PC-9 (cell line): ENCODE measurements around the gene TCP11L2. TPM values are rescaled to one million over a fixed set of nuclear protein-coding genes. Genes with fewer than 3 reads are reported as not detected.
"Not testable (repeated sequence)": the region's sequence is repeated elsewhere in the genome, so short reads cannot be mapped to it uniquely, and the experiment has no call there.

ENCODE experiments used
- BruUV-seq: library from RNA; stranded (reverse); fragments of 400-500 nt; replicated peaks from 2 replicates; lab custom pipeline; 2021; lab: Mats Ljungman, UMichigan
- CTCF ChIA-PET: fragments of 300-600 bp; sonication (Branson Sonifier 250); formaldehyde crosslinking; loops from one replicate; lab custom pipeline; 2022; ENCODE audit warnings: antibody characterized with exemption; lab: Charles Lee
- POLR2A ChIA-PET: fragments of 300-600 bp; sonication (Branson Sonifier 250); formaldehyde crosslinking; loops from one replicate; lab custom pipeline; 2022; ENCODE audit warnings: antibody characterized with exemption; ENCODE audit not compliant: unreplicated experiment; lab: Charles Lee
- DNase-seq, 2 experiments: peaks; one replicate each; pipeline versions ENCODE4 v3.0.0 to v3.0.0-alpha.2; 2015 to 2022; ENCODE audit warnings: mixed read lengths in 1 of 2
- H2AFZ ChIP-seq: fragments of 200-600 bp; sonication (generic); 2 replicates; pipeline ENCODE4 v1.8.1; 2017; ENCODE audit warnings: antibody characterized with exemption
- H3F3A ChIP-seq: fragments of 200-600 bp; sonication (generic); 2 replicates; pipeline ENCODE4 v1.8.1; 2017; ENCODE audit warnings: antibody characterized with exemption, mild to moderate bottlenecking, low read depth; ENCODE audit not compliant: insufficient read depth
- H3K27ac ChIP-seq: fragments of 200-600 bp; sonication (generic); 2 replicates; pipeline ENCODE4 v1.6.1; 2016; ENCODE audit warnings: mixed run types
- H3K27me3 ChIP-seq: fragments of 200-600 bp; sonication (generic); 2 replicates; pipeline ENCODE4 v1.6.1; 2016; ENCODE audit warnings: low read depth, mixed run types; ENCODE audit not compliant: insufficient read depth
- H3K36me3 ChIP-seq: fragments of 200-600 bp; sonication (generic); 2 replicates; pipeline ENCODE4 v1.6.1; 2016; ENCODE audit warnings: low read depth, mixed run types
- H3K4me1 ChIP-seq: fragments of 200-600 bp; sonication (generic); replicated peaks from 2 replicates; pipeline ENCODE4 v1.6.1; 2016; ENCODE audit warnings: mixed run types; ENCODE audit not compliant: insufficient read depth
- H3K4me2 ChIP-seq: fragments of 200-600 bp; sonication (generic); 2 replicates; pipeline ENCODE4 v1.6.1; 2017; ENCODE audit warnings: mixed run types
- H3K4me3 ChIP-seq: fragments of 200-600 bp; sonication (generic); 2 replicates; pipeline ENCODE4 v1.6.1; 2016; ENCODE audit warnings: mixed run types
- H3K79me2 ChIP-seq: fragments of 200-600 bp; sonication (generic); 2 replicates; pipeline ENCODE4 v1.6.1; 2017; ENCODE audit warnings: low read depth, mixed run types
- H3K9me2 ChIP-seq: fragments of 200-600 bp; sonication (generic); 2 replicates; pipeline ENCODE4 v1.8.1; 2017; ENCODE audit warnings: mild to moderate bottlenecking; ENCODE audit not compliant: insufficient read depth
- H3K9me3 ChIP-seq: fragments of 200-600 bp; sonication (generic); 2 replicates; pipeline ENCODE4 v1.8.1; 2016; ENCODE audit warnings: low read depth; ENCODE audit not compliant: insufficient read depth
- H4K20me1 ChIP-seq: fragments of 200-600 bp; sonication (generic); 2 replicates; pipeline ENCODE4 v1.8.1; 2017; ENCODE audit not compliant: insufficient read depth
- CTCF ChIP-seq: fragments of 200-600 bp; sonication (generic); conservative IDR thresholded peaks from 2 replicates; pipeline ENCODE4 v1.6.1; 2017; ENCODE audit warnings: mixed run types, antibody characterized with exemption, mild to moderate bottlenecking, moderate library complexity
- EZH2 ChIP-seq: fragments of 200-600 bp; sonication (generic); IDR thresholded peaks from 2 replicates; pipeline ENCODE4 v1.8.0; 2017; ENCODE audit warnings: antibody characterized with exemption, low read depth
- intact Hi-C: fragments of 100-400 bp; cut with micrococcal nuclease; formaldehyde crosslinking; loops from one replicate; pipeline ENCODE4 v1.10.0; 2022; ENCODE audit not compliant: unreplicated experiment
- total RNA-seq: library from RNA; stranded (reverse); gene quantifications from 2 replicates; pipeline ENCODE4 v1.2.3, GENCODE V29; 2021

TCP11L2 gene
- total RNA-seq, 1 experiment from 2014 or later, result 34.6 TPM

GRCh38 chr12:106378788-106379187 is 76.3 kb downstream of the TCP11L2 start:
- H3K27ac ChIP-seq, result no peak overlapping the region
- no peak overlapping the region for H2AFZ ChIP-seq
- no peak overlapping the region for H3K4me3 ChIP-seq
- peaks cover 69% of the 10 kb centered on the region for H3K36me3 ChIP-seq
- H3K9me3 ChIP-seq, result no peaks in the 10 kb centered on the region
- no peaks in the 10 kb centered on the region for H3K27me3 ChIP-seq
- H3F3A ChIP-seq, result no peaks in the 10 kb centered on the region
- intact Hi-C loops, result no loop called here
- no peaks in the 10 kb centered on the region for H4K20me1 ChIP-seq
- DNase-seq, result no peak
- ChIA-PET POLR2A (no interaction called here), CTCF (no interaction called here)
- TF ChIP-seq EZH2 (no peak), CTCF (no peak)
- no peak overlapping the region for H3K4me2 ChIP-seq
- BruUV-seq, result no TSS peak
- H3K79me2 ChIP-seq, result no peaks in the 10 kb centered on the region
- H3K9me2 ChIP-seq, result no peaks in the 10 kb centered on the region
- no peaks in the 10 kb centered on the region for H3K4me1 ChIP-seq

- H3F3A ChIP-seq, result no peaks in the 10 kb centered on the region
- H3K4me1 ChIP-seq, result no peaks in the 10 kb centered on the region
- no peaks in the 10 kb centered on the region for H4K20me1 ChIP-seq
- no peak overlapping the region for H3K27ac ChIP-seq
- no peak for DNase-seq
- H3K4me2 ChIP-seq, result no peak overlapping the region
- CTCF ChIA-PET, result no interaction called here
- no peak overlapping the region for H3K4me3 ChIP-seq
- intact Hi-C loops, result loop anchor here (10.0 kb wide), 1 partner anchor 714 kb away; the partner anchor contains the start of gene CRY1
- BruUV-seq, result no TSS peak
- POLR2A ChIA-PET, result no interaction called here
- no peak overlapping the region for H2AFZ ChIP-seq
- no peaks in the 10 kb centered on the region for H3K79me2 ChIP-seq
- H3K9me2 ChIP-seq, result no peaks in the 10 kb centered on the region
- TF ChIP-seq CTCF (no peak), EZH2 (no peak)
- no peaks in the 10 kb centered on the region for H3K27me3 ChIP-seq
- H3K9me3 ChIP-seq, result no peaks in the 10 kb centered on the region
- peaks cover 54% of the 10 kb centered on the region for H3K36me3 ChIP-seq
Measured at GRCh38 chr12:106380954-106381353, 78.4 kb downstream of the TCP11L2 start.

GRCh38 chr12:106381866-106382265 is 79.3 kb downstream of the TCP11L2 start:
- CTCF ChIA-PET, result not testable (repeated sequence)

More at GRCh38 chr12:106381866-106382265, 79.3 kb downstream of the TCP11L2 start:
- H3F3A ChIP-seq, H3K27me3 ChIP-seq, H3K4me2 ChIP-seq, H3K9me2 ChIP-seq, H3K4me3 ChIP-seq, H3K4me1 ChIP-seq, H3K27ac ChIP-seq, H4K20me1 ChIP-seq, BruUV-seq, POLR2A ChIA-PET, H3K9me3 ChIP-seq, H3K79me2 ChIP-seq, H2AFZ ChIP-seq, DNase-seq: not testable (repeated sequence)
- intact Hi-C loops, result loop anchor here (10.0 kb wide), 1 partner anchor 713 kb away; the partner anchor contains the start of gene CRY1
- H3K36me3 ChIP-seq, result peaks cover 45% of the 10 kb centered on the region
